Stimulated activated naive CD8-positive, alpha-beta T cell treated with anti-CD3 and anti-CD28 coated beads, Interleukin-15, Interleukin-2, amounts not matched to agents 100 ng/mL and 50 ng/mL, for 24 hours (primary cell): Measurements from ENCODE around the gene EXOC3L1.
A peak's percentile ranks its signal among the peaks of the same experiment; 100 is the strongest.

Experiments
- H3K27ac Mint-ChIP-seq: one replicate; pipeline ENCODE4 v1.8.0; 2021; ENCODE audit warnings: mild to moderate bottlenecking, mixed read lengths
- H3K27me3 Mint-ChIP-seq: one replicate; pipeline ENCODE4 v1.8.0; 2021; ENCODE audit warnings: mixed read lengths
- H3K36me3 Mint-ChIP-seq: one replicate; pipeline ENCODE4 v1.8.0; 2021; ENCODE audit warnings: low read depth, mixed read lengths
- H3K4me1 Mint-ChIP-seq: one replicate; pipeline ENCODE4 v1.8.0; 2021; ENCODE audit warnings: low read depth, mixed read lengths
- H3K4me3 Mint-ChIP-seq: one replicate; pipeline ENCODE4 v1.8.0; 2021; ENCODE audit warnings: mild to moderate bottlenecking, mixed read lengths
- H3K9me3 Mint-ChIP-seq: one replicate; pipeline ENCODE4 v1.8.0; 2021; ENCODE audit warnings: mixed read lengths

Gene EXOC3L1

GRCh38 chr16:67170168-67170948, 19.6 kb downstream of the EXOC3L1 start, which contains the start of gene NOL3:
Gene NOL3 (plus strand): TSS chr16:67170538.
- peak within 1 kb of the TSS; percentile 70 for H3K4me3 Mint-ChIP-seq
- no peaks in the 10 kb centered on the region for H3K36me3 Mint-ChIP-seq
- H3K27me3 Mint-ChIP-seq: peaks cover 72% of the 10 kb centered on the region
- peaks cover 29% of the 10 kb centered on the region for H3K4me1 Mint-ChIP-seq
- no peaks in the 10 kb centered on the region for H3K9me3 Mint-ChIP-seq
- peak within 1 kb of the TSS; percentile 49 for H3K27ac Mint-ChIP-seq

GRCh38 chr16:67169642-67170167, 20.2 kb downstream of the EXOC3L1 start:
- peaks cover 34% of the 10 kb centered on the region for H3K4me1 Mint-ChIP-seq
- H3K27me3 Mint-ChIP-seq: peaks cover 74% of the 10 kb centered on the region
- no peaks in the 10 kb centered on the region for H3K36me3 Mint-ChIP-seq
- peak overlapping the region; percentile 70 for H3K4me3 Mint-ChIP-seq
- no peaks in the 10 kb centered on the region for H3K9me3 Mint-ChIP-seq
- peak overlapping the region; percentile 49 for H3K27ac Mint-ChIP-seq

GRCh38 chr16:67169011-67169451, 20.9 kb downstream of the EXOC3L1 start:
- peaks cover 35% of the 10 kb centered on the region for H3K4me1 Mint-ChIP-seq
- no peak overlapping the region for H3K4me3 Mint-ChIP-seq
- no peaks in the 10 kb centered on the region for H3K36me3 Mint-ChIP-seq
- H3K27ac Mint-ChIP-seq: no peak overlapping the region
- H3K27me3 Mint-ChIP-seq: peaks cover 77% of the 10 kb centered on the region
- H3K9me3 Mint-ChIP-seq: no peaks in the 10 kb centered on the region

DNA sequence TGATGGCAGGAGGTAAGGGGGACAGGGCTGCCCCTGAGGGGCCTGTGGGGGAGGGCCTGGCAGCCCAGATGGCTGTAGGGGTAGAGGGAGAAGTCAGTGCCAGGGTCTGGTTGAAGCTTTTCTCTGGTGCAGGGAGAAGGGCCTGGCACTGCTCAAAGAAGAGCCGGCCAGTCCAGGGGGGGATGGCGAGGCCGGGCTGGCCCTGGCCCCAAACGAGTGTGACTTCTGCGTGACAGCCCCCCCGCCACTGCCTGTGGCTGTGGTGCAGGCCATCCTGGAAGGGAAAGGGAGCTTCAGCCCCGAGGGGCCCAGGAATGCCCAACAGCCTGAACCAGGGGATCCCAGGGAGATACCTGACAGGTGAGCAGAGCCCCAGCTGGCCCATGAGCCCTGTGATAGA, 22.3 kb downstream of the EXOC3L1 start:
- H3K9me3 Mint-ChIP-seq: no peaks in the 10 kb centered on the region
- H3K36me3 Mint-ChIP-seq: no peaks in the 10 kb centered on the region
- peaks cover 70% of the 10 kb centered on the region for H3K27me3 Mint-ChIP-seq
- peaks cover 30% of the 10 kb centered on the region for H3K4me1 Mint-ChIP-seq
- H3K4me3 Mint-ChIP-seq: no peak overlapping the region
- no peak overlapping the region for H3K27ac Mint-ChIP-seq

- Mint-ChIP-seq H3K4me1 (peaks cover 39% of the 10 kb centered on the region), H3K9me3 (no peaks in the 10 kb centered on the region), H3K27ac (no peak overlapping the region), H3K27me3 (peaks cover 70% of the 10 kb centered on the region), H3K4me3 (no peak overlapping the region), H3K36me3 (no peaks in the 10 kb centered on the region)
Observed at GRCh38 chr16:67166598-67167168, 23.3 kb downstream of the EXOC3L1 start.

DNA sequence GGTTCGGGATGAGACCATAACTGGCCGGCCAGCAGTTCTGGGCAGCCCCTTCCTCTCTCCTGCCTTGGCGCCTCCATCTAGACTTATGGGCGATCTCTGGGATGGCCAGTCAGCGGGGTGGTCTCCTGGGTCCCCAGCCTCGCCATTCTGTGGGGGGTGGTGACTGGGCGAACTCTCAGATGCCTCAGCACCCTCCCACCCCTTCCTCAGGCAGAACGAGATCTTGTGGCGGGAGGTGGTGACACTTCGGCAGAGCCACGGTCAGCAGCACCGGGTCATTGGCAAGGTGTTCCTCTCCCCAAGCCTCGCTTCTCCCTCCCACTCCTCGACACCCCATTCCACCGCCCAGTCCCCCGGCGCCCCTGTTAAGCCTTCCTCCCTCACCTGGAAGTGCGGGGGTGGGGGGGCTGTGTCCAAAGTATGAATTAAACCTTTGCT, 23.8 kb downstream of the EXOC3L1 start:
- Mint-ChIP-seq H3K4me1 (peaks cover 41% of the 10 kb centered on the region), H3K9me3 (no peaks in the 10 kb centered on the region), H3K27me3 (peaks cover 68% of the 10 kb centered on the region), H3K36me3 (no peaks in the 10 kb centered on the region), H3K27ac (no peak overlapping the region), H3K4me3 (no peak overlapping the region)

DNA sequence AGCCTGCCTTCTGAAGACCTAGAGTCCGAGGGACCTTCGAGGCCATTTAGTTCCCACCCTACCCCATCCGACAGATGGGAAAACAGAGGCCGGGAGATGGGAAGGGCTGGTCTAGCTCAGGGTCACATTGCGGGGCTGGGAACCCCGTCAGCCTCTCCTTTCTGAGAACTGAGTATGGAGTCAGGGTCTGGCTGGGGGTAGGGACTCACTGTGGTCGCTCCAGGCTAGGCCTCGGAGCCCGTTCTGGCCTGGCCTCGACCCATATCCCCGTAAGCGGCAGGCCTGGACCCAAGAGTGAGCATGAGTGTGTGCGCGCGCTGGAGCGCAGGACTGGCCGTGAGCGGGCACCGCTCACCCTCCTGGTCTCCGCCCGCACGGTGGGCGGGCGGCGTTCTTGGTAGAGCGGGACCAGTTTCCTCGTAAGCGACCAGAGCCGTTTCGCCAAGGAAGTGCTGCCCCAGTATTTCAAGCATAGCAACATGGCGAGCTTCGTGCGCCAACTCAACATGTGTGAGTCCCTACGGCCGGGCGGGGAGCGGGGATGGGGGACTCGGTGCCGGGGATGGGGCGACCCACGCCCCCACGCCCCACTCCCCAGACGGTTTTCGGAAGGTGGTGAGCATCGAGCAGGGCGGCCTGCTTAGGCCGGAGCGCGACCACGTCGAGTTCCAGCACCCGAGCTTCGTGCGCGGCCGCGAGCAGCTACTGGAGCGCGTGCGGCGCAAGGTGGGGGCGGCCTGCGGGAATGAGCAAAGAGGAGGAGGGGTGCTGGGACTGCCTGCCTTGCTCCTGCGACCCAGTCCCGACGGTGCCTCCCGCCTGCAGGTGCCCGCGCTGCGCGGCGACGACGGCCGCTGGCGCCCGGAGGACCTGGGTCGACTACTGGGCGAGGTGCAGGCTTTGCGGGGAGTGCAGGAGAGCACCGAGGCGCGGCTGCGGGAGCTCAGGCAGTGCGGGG, 24.5 kb downstream of the EXOC3L1 start:
- peaks cover 43% of the 10 kb centered on the region for H3K4me1 Mint-ChIP-seq
- H3K27me3 Mint-ChIP-seq: peaks cover 67% of the 10 kb centered on the region
- H3K27ac Mint-ChIP-seq: no peak overlapping the region
- H3K36me3 Mint-ChIP-seq: no peaks in the 10 kb centered on the region
- no peak overlapping the region for H3K4me3 Mint-ChIP-seq
- no peaks in the 10 kb centered on the region for H3K9me3 Mint-ChIP-seq

DNA sequence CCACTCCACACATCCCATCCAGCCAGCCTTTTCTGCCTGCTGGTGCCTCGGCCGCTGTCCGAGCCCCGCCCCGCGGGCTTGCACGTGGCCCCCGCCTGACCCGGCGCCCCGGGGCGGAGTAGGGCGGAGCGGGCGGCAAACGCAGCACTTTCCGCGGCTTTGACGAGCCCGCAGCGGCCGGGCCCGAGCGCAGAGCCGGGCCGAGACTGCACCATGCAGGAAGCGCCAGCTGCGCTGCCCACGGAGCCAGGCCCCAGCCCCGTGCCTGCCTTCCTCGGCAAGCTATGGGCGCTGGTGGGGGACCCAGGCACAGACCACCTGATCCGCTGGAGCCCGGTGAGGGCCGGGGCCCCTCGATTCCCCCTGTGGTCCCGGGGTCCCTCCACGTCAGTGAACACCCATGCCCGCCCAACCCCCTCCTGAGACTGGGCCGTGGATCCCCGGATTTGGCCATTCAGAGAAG, 25.3 kb downstream of the EXOC3L1 start, which contains the start of gene HSF4:
Gene HSF4 (plus strand): TSS at position 147 of the 463 bp plus-strand sequence. CDS start 67 bp downstream, at position 214.
- Mint-ChIP-seq H3K27me3 (peaks cover 61% of the 10 kb centered on the region), H3K4me1 (peaks cover 41% of the 10 kb centered on the region), H3K9me3 (no peaks in the 10 kb centered on the region), H3K27ac (no peak within 1 kb of the TSS), H3K4me3 (peak within 1 kb of the TSS; percentile 10), H3K36me3 (no peaks in the 10 kb centered on the region)

GRCh38 chr16:67163999-67164558, 25.9 kb downstream of the EXOC3L1 start:
- Mint-ChIP-seq H3K9me3 (no peaks in the 10 kb centered on the region), H3K27ac (no peak overlapping the region), H3K4me1 (peaks cover 42% of the 10 kb centered on the region), H3K27me3 (peaks cover 57% of the 10 kb centered on the region), H3K36me3 (no peaks in the 10 kb centered on the region), H3K4me3 (peak overlapping the region; percentile 10)

DNA sequence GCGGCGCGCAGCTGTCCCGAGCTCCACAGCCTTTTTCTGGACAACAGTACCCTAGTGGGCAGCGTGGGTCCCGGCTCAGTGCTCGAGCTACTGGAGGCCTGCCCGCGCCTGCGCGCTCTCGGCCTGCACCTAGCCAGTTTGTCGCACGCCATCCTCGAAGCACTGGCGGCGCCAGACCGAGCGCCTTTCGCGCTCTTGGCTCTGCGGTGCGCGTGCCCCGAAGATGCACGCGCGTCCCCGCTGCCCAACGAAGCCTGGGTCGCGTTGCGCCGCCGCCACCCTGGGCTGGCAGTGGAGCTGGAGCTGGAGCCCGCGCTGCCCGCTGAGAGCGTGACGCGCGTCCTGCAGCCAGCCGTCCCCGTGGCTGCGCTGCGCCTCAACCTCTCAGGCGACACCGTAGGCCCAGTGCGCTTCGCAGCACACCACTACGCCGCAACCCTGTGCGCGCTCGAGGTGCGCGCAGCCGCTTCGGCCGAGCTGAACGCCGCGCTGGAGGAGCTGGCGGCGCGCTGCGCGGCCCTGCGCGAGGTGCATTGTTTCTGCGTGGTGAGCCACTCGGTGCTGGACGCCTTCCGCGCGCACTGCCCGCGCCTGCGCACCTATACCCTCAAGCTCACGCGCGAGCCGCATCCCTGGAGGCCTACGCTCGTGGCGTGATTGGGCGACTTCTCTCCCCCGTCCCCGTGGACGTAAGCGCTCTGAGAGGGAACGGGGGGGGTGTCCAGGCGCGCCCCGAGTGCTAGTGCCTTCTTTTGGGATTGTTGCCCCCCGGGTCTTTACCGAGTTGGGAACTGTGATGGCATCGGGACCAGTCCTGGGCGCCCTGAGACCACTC, 26.6 kb downstream of the EXOC3L1 start:
- Mint-ChIP-seq H3K36me3 (no peaks in the 10 kb centered on the region), H3K27me3 (peaks cover 50% of the 10 kb centered on the region), H3K4me3 (peak overlapping the region; percentile 10), H3K9me3 (no peaks in the 10 kb centered on the region), H3K4me1 (peaks cover 49% of the 10 kb centered on the region), H3K27ac (no peak overlapping the region)

- no peaks in the 10 kb centered on the region for H3K36me3 Mint-ChIP-seq
- no peaks in the 10 kb centered on the region for H3K9me3 Mint-ChIP-seq
- peaks cover 43% of the 10 kb centered on the region for H3K27me3 Mint-ChIP-seq
- H3K4me3 Mint-ChIP-seq: peak overlapping the region; percentile 13
- H3K27ac Mint-ChIP-seq: no peak overlapping the region
- H3K4me1 Mint-ChIP-seq: peaks cover 56% of the 10 kb centered on the region
Observed at GRCh38 chr16:67162506-67163163, 27.3 kb downstream of the EXOC3L1 start.

- Mint-ChIP-seq H3K4me1 (peaks cover 64% of the 10 kb centered on the region), H3K9me3 (no peaks in the 10 kb centered on the region), H3K27ac (no peak overlapping the region), H3K4me3 (no peak overlapping the region), H3K36me3 (no peaks in the 10 kb centered on the region), H3K27me3 (peaks cover 36% of the 10 kb centered on the region)
Observed at GRCh38 chr16:67161595-67162058, 28.3 kb downstream of the EXOC3L1 start.
